ENCODE measurements around the gene SAFB. TPM values are rescaled to one million over a fixed set of nuclear protein-coding genes. Genes with fewer than 3 reads are reported as not detected.

SAFB gene
- total RNA-seq, 1 experiment from 2014 or later: 143 TPM

- TF ChIP-seq POLR2AphosphoS5 (IDR thresholded peaks at IDR 0.05; ENCODE audit: low read depth, low read length): peak; percentile 7; the same call in 1 of the 2 replicates
- TF ChIP-seq RAD21 (IDR thresholded peaks at IDR 0.05; ENCODE audit: low read depth): no peak
- peak; percentile 1; the same call in 1 of the 2 replicates for ATAC-seq
- peaks cover 4 to 28% of the 10 kb centered on the region in 2 experiments; a peak in 3 of 4 replicates for H3K4me1 ChIP-seq (ENCODE audit: control insufficient read depth in 1 of 2, insufficient read depth in 2 of 2, low read length in 2 of 2)
- POLR2A ChIA-PET: no interaction called here
- RAD21 ChIA-PET (ENCODE audit: low non-redundant PET in 1 of 2, low total read pairs in 2 of 2, uncharacterized antibody in 2 of 2, unreplicated experiment in 2 of 2): no interaction called here
- H3K36me3 ChIP-seq (ENCODE audit: control insufficient read depth in 1 of 2, insufficient read depth in 2 of 2, low read length in 2 of 2): peaks cover 16 to 59% of the 10 kb centered on the region in 2 experiments; a peak in 3 of 4 replicates
- no peaks in the 10 kb centered on the region for H3K9me2 ChIP-seq (ENCODE audit: insufficient read depth)
- no peaks in the 10 kb centered on the region for H3K9me3 ChIP-seq (ENCODE audit: control insufficient read depth in 1 of 2, insufficient read depth in 1 of 2, low read depth in 1 of 2, low read length in 2 of 2)
- no peak overlapping the region for H3K4me2 ChIP-seq (ENCODE audit: low read length)
- DNase-seq (ENCODE audit: low read depth, low spot score): no peak
- CTCF ChIA-PET: no interaction called here
- no TSS peak for BruUV-seq (replicated peaks)
- peaks cover 17% of the 10 kb centered on the region; the same call in 1 of the 2 replicates for H4K20me1 ChIP-seq (ENCODE audit: insufficient read depth)
- H2AFZ ChIP-seq (ENCODE audit: low read depth, low read length, poor library complexity, severe bottlenecking): no peak overlapping the region
- H3K27me3 ChIP-seq (ENCODE audit: insufficient read depth, low read length): no peaks in the 10 kb centered on the region
- intact Hi-C loops (cut with micrococcal nuclease): no loop called here
- peaks cover 60% of the 10 kb centered on the region for H3K79me2 ChIP-seq (ENCODE audit: insufficient read depth, low read length)
- H3K4me3 ChIP-seq (replicated peaks in 1 of 2; ENCODE audit: low read depth in 1 of 2, low read length in 2 of 2): no peak overlapping the region
- H3K9ac ChIP-seq (ENCODE audit: low read length): peak overlapping the region; percentile 100; the same call in 1 of the 2 replicates
- peak overlapping the region; percentile 93 for H3K27ac ChIP-seq (ENCODE audit: low read depth, low read length)
These were observed 70.6 kb downstream of the SAFB start for GRCh38 chr19:5693195-5694166.

- no peak overlapping the region for H3K4me3 ChIP-seq (replicated peaks in 1 of 2; ENCODE audit: low read depth in 1 of 2, low read length in 2 of 2)
- H3K27me3 ChIP-seq (ENCODE audit: insufficient read depth, low read length): no peaks in the 10 kb centered on the region
- BruUV-seq (replicated peaks): no TSS peak
- H2AFZ ChIP-seq (ENCODE audit: low read depth, low read length, poor library complexity, severe bottlenecking): no peak overlapping the region
- H3K9ac ChIP-seq (ENCODE audit: low read length): no peak overlapping the region
- TF ChIP-seq POLR2AphosphoS5 (IDR thresholded peaks at IDR 0.05; ENCODE audit: low read depth, low read length) (0 out of 2 replicates have a peak, but pooled peaks have one; percentile 36), TCF7L2 (IDR thresholded peaks at IDR 0.05; ENCODE audit: borderline replicate concordance, extremely low read depth, insufficient read depth, insufficient read length) (no peak)
- ChIA-PET CTCF (no interaction called here), RAD21 (ENCODE audit: low non-redundant PET in 1 of 2, low total read pairs in 2 of 2, uncharacterized antibody in 2 of 2, unreplicated experiment in 2 of 2) (no interaction called here), POLR2A (no interaction called here)
- peaks cover 17% of the 10 kb centered on the region; the same call in 1 of the 2 replicates for H4K20me1 ChIP-seq (ENCODE audit: insufficient read depth)
- peaks cover 62% of the 10 kb centered on the region for H3K79me2 ChIP-seq (ENCODE audit: insufficient read depth, low read length)
- no peak overlapping the region for H3K4me2 ChIP-seq (ENCODE audit: low read length)
- H3K9me2 ChIP-seq (ENCODE audit: insufficient read depth): no peaks in the 10 kb centered on the region
- DNase-seq (ENCODE audit: low read depth, low spot score): no peak
- intact Hi-C loops (cut with micrococcal nuclease): no loop called here
- H3K4me1 ChIP-seq (ENCODE audit: control insufficient read depth in 1 of 2, insufficient read depth in 2 of 2, low read length in 2 of 2): peaks cover 4 to 23% of the 10 kb centered on the region in 2 experiments; a peak in 2 of 4 replicates
- no peak for ATAC-seq
- H3K36me3 ChIP-seq (ENCODE audit: control insufficient read depth in 1 of 2, insufficient read depth in 2 of 2, low read length in 2 of 2): peaks cover 16 to 68% of the 10 kb centered on the region in 2 experiments; a peak in 3 of 4 replicates
- peak overlapping the region; percentile 93; the same call in 1 of the 2 replicates for H3K27ac ChIP-seq (ENCODE audit: low read depth, low read length)
- H3K9me3 ChIP-seq (ENCODE audit: control insufficient read depth in 1 of 2, insufficient read depth in 1 of 2, low read depth in 1 of 2, low read length in 2 of 2): no peaks in the 10 kb centered on the region
These were observed 71.5 kb downstream of the SAFB start for GRCh38 chr19:5694167-5694955.
